ENCODE results near the gene SIGLEC10. TPM values are rescaled to one million over a fixed set of nuclear protein-coding genes. Genes with fewer than 3 reads are reported as not detected.

The SIGLEC10 gene
- total and polyA plus RNA-seq, 2 donors from 2014 or later: 0.34 to 33.8 TPM

DNA sequence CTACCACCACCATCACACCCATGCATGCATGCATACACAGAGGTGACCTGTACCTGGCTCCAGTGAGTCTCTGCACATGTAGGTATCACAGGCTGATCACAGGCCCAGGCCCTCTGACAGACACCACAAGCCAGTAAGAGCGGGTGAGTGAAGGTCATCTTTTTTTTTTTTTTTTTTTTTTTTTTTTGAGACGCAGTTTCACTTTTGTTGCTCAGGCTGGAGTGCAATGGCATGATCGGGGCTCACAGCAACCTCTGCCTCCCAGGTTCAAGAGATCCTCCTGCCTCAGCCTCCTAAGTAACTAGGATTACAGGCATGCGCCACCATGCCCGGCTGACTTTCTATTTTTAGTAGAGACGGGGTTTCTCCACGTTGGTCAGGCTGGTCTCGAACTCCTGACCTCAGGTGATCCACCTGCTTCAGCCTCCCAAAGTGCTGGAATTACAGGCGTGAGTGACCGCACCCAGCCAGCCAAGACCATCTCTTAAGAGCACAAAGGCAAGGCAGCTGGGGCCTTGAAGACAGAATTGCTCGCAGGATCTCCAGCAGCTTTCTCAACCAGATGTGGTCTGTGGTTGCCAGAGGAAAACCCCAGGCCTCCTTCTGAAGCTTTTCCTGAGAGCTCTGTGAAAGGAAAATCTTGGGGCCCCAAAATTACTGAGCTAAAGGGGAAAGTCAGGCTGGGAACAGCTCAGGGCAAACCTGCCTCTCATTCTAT lies 41.8 kb downstream of the SIGLEC10 start:
- no peaks in the 10 kb centered on the region for H3K4me1 ChIP-seq (ENCODE audit: control insufficient read depth in 2 of 3, insufficient read depth in 2 of 3, low read depth in 1 of 3, low read length in 3 of 3)
- peak in 1 of 5 donors; percentile 32 for DNase-seq
- H3K9me3 ChIP-seq (ENCODE audit: control insufficient read depth in 2 of 3, insufficient read depth in 1 of 3, low read length in 3 of 3): no peaks in the 10 kb centered on the region
- no peak overlapping the region for H3K4me3 ChIP-seq (ENCODE audit: low read length in 3 of 3)
- no peak for TF ChIP-seq CTCF (IDR thresholded peaks at IDR 0.05; ENCODE audit: borderline replicate concordance, extremely low read depth, insufficient read depth)
- H3K27ac ChIP-seq (ENCODE audit: low read depth in 2 of 2, low read length in 2 of 2): no peak overlapping the region
- no peak for FAIRE-seq
- no peaks in the 10 kb centered on the region for H3K36me3 ChIP-seq (ENCODE audit: control insufficient read depth in 2 of 3, insufficient read depth in 3 of 3, low read length in 3 of 3)
- H3K27me3 ChIP-seq (ENCODE audit: control insufficient read depth, insufficient read depth, low read length): no peaks in the 10 kb centered on the region
- intact Hi-C loops (cut with DNase I): no loop called here
- no peak overlapping the region for H3K9ac ChIP-seq (ENCODE audit: low read length in 3 of 3)

GRCh38 chr19:51372649-51373504 lies 44.6 kb downstream of the SIGLEC10 start, which contains the start of gene NKG7:
NKG7 (minus strand) TSS chr19:51372654; CDS start chr19:51372535, 119 bp downstream.
- Histone ChIP-seq H3K4me1 (ENCODE audit: control insufficient read depth in 2 of 3, insufficient read depth in 2 of 3, low read depth in 1 of 3, low read length in 3 of 3) (no peaks in the 10 kb centered on the region), H3K9ac (ENCODE audit: low read length in 3 of 3) (no peak within 1 kb of the TSS), H3K27ac (ENCODE audit: low read depth in 2 of 2, low read length in 2 of 2) (no peak within 1 kb of the TSS), H3K9me3 (ENCODE audit: control insufficient read depth in 2 of 3, insufficient read depth in 1 of 3, low read length in 3 of 3) (no peaks in the 10 kb centered on the region), H3K4me3 (ENCODE audit: low read length in 3 of 3) (no peak within 1 kb of the TSS), H3K27me3 (ENCODE audit: control insufficient read depth, insufficient read depth, low read length) (no peaks in the 10 kb centered on the region), H3K36me3 (ENCODE audit: control insufficient read depth in 2 of 3, insufficient read depth in 3 of 3, low read length in 3 of 3) (no peaks in the 10 kb centered on the region)
- DNase-seq (peak in 2 of 5 donors; percentile 20 to 48), FAIRE-seq (no peak)
- no peak for TF ChIP-seq CTCF (IDR thresholded peaks at IDR 0.05; ENCODE audit: borderline replicate concordance, extremely low read depth, insufficient read depth)
- intact Hi-C loops (cut with DNase I): no loop called here

DNA sequence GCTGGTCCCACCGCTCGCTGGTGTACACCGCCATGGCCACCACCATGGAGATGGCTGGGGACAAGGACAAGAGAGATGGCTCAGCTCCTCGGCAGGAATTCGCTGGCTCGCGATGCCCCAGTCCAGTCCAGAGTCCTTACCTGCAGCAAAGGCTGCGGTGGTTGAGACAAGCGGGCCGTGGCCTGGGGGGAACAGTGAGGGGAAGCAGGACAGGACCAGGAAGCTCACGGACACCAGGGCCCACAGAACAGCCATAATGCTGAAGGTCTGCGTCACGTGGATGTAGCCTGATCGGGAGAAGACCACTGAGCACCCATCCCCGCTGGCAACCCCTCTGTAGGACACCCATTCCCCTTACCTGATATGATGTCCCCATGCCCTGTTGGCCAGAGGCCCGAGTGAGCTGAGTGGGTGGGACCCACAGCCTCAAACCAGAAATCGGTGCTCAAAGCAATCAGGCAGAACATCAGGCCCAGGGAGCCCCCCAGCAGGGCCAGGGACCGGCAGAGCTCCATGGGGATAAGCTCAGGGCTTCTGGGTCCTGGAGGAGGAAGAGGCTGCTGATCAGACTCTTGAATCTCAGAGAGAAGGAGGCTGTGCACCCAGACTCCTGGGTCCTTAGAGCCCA lies 45.3 kb downstream of the SIGLEC10 start:
- FAIRE-seq (no peak), DNase-seq (peak in 1 of 5 donors; percentile 61)
- no peak for TF ChIP-seq CTCF (IDR thresholded peaks at IDR 0.05; ENCODE audit: borderline replicate concordance, extremely low read depth, insufficient read depth)
- no peak overlapping the region for H3K9ac ChIP-seq (ENCODE audit: low read length in 3 of 3)
- no peaks in the 10 kb centered on the region for H3K9me3 ChIP-seq (ENCODE audit: control insufficient read depth in 2 of 3, insufficient read depth in 1 of 3, low read length in 3 of 3)
- intact Hi-C loops (cut with DNase I): no loop called here
- no peaks in the 10 kb centered on the region for H3K4me1 ChIP-seq (ENCODE audit: control insufficient read depth in 2 of 3, insufficient read depth in 2 of 3, low read depth in 1 of 3, low read length in 3 of 3)
- H3K27me3 ChIP-seq (ENCODE audit: control insufficient read depth, insufficient read depth, low read length): no peaks in the 10 kb centered on the region
- no peak overlapping the region for H3K4me3 ChIP-seq (ENCODE audit: low read length in 3 of 3)
- H3K36me3 ChIP-seq (ENCODE audit: control insufficient read depth in 2 of 3, insufficient read depth in 3 of 3, low read length in 3 of 3): no peaks in the 10 kb centered on the region
- no peak overlapping the region for H3K27ac ChIP-seq (ENCODE audit: low read depth in 2 of 2, low read length in 2 of 2)
